IMR-90 (cell line): ENCODE results near the gene ESF1. TPM values are rescaled to one million over a fixed set of nuclear protein-coding genes. Genes with fewer than 3 reads are reported as not detected.

Source experiments
- ATAC-seq: fragments of 200-7000 bp; cut with Tn5 transposase; 2 replicates; pipeline ENCODE4 v1.9.1; 2020; ENCODE audit warnings: low read depth, mild to moderate bottlenecking, moderate library complexity
- BruUV-seq: library from RNA; stranded (reverse); fragments of 400-500 nt; replicated peaks from 2 replicates; lab custom pipeline; 2021; lab: Mats Ljungman, UMichigan
- CTCF ChIA-PET: fragments of 300-600 bp; formaldehyde crosslinking; extraction: SDS; loops from one replicate; lab custom pipeline; 2021; ENCODE audit warnings: antibody characterized with exemption; lab: Yijun Ruan, JAX
- POLR2A ChIA-PET: fragments of 300-600 bp; sonication (Branson Sonifier 250); formaldehyde crosslinking; loops from one replicate; lab custom pipeline; 2022; ENCODE audit warnings: antibody characterized with exemption; ENCODE audit not compliant: unreplicated experiment; lab: Charles Lee
- DNase-seq: peaks from one replicate; pipeline ENCODE4 v3.0.0; 2013
- H2AFZ ChIP-seq: replicated peaks from 2 replicates; pipeline ENCODE3; 2013; ENCODE audit warnings: low read length, mild to moderate bottlenecking; ENCODE audit not compliant: poor library complexity
- H2AK5ac ChIP-seq: 2 replicates; pipeline ENCODE4 v1.6.1; 2013; ENCODE audit warnings: low read depth, low read length, inconsistent platforms
- H2AK9ac ChIP-seq: replicated peaks from 2 replicates; pipeline ENCODE3; 2013; ENCODE audit warnings: mild to moderate bottlenecking, low read depth, low read length, moderate library complexity; ENCODE audit not compliant: poor library complexity
- H2BK120ac ChIP-seq: 2 replicates; pipeline ENCODE4 v1.6.1; 2013; ENCODE audit warnings: low read depth, low read length, inconsistent platforms
- H2BK15ac ChIP-seq: 3 replicates; pipeline ENCODE4 v1.6.1; 2013; ENCODE audit warnings: low read depth, low read length, inconsistent platforms
- H2BK20ac ChIP-seq: 2 replicates; pipeline ENCODE4 v1.6.1; 2013; ENCODE audit warnings: low read depth, mild to moderate bottlenecking, inconsistent platforms, low read length, moderate library complexity
- H2BK5ac ChIP-seq: 2 replicates; pipeline ENCODE4 v1.6.1; 2013; ENCODE audit warnings: mild to moderate bottlenecking, low read depth, low read length, inconsistent platforms; ENCODE audit not compliant: poor library complexity, severe bottlenecking
- H3K14ac ChIP-seq: replicated peaks from 2 replicates; pipeline ENCODE4 v1.6.1; 2013; ENCODE audit warnings: low read depth, low read length, inconsistent platforms
- H3K18ac ChIP-seq: 2 replicates; pipeline ENCODE4 v1.6.1; 2013; ENCODE audit warnings: low read depth, low read length, control low read depth
- H3K23ac ChIP-seq: 2 replicates; pipeline ENCODE4 v1.6.1; 2013; ENCODE audit warnings: low read depth, low read length, inconsistent platforms
- H3K27ac ChIP-seq: 2 replicates; pipeline ENCODE4 v1.5.1; 2013; ENCODE audit warnings: mild to moderate bottlenecking, control low read depth, low read length; ENCODE audit not compliant: insufficient read depth
- H3K27me3 ChIP-seq: 2 replicates; pipeline ENCODE4 v1.6.1; 2013; ENCODE audit warnings: low read length; ENCODE audit not compliant: control insufficient read depth, insufficient read depth
- H3K36me3 ChIP-seq: 2 replicates; pipeline ENCODE4 v1.6.1; 2013; ENCODE audit warnings: low read length, mixed read lengths; ENCODE audit not compliant: control insufficient read depth, insufficient read depth
- H3K4ac ChIP-seq: 2 replicates; pipeline ENCODE4 v1.6.1; 2013; ENCODE audit warnings: low read depth, low read length, inconsistent platforms
- H3K4me1 ChIP-seq: 2 replicates; pipeline ENCODE4 v1.6.1; 2013; ENCODE audit warnings: low read length, mixed read lengths; ENCODE audit not compliant: control insufficient read depth, insufficient read depth
- H3K4me2 ChIP-seq: 2 replicates; pipeline ENCODE4 v1.6.1; 2013; ENCODE audit warnings: low read depth, mild to moderate bottlenecking, control low read depth, low read length, moderate library complexity
- H3K4me3 ChIP-seq: 2 replicates; pipeline ENCODE4 v1.5.1; 2013; ENCODE audit warnings: low read depth, mild to moderate bottlenecking, control low read depth, low read length, moderate library complexity; ENCODE audit not compliant: insufficient read depth
- H3K56ac ChIP-seq: 2 replicates; pipeline ENCODE4 v1.6.1; 2013; ENCODE audit warnings: low read length, inconsistent platforms; ENCODE audit not compliant: insufficient read depth; ENCODE audit errors: extremely low read depth
- H3K79me1 ChIP-seq, 2 experiments: 2 replicates each; pipeline ENCODE4 v1.6.1; 2013; ENCODE audit warnings: low read length in 2 of 2, inconsistent platforms in 1 of 2, low read depth in 1 of 2
- H3K9ac ChIP-seq: 2 replicates; pipeline ENCODE4 v1.6.1; 2013; ENCODE audit warnings: low read depth, low read length, control low read depth
- H3K9me1 ChIP-seq: 2 replicates; pipeline ENCODE4 v1.6.1; 2013; ENCODE audit warnings: low read length, inconsistent platforms; ENCODE audit not compliant: insufficient read depth
- H3K9me3 ChIP-seq: 2 replicates; pipeline ENCODE4 v1.6.1; 2013; ENCODE audit warnings: low read length; ENCODE audit not compliant: control insufficient read depth, insufficient read depth
- H4K20me1 ChIP-seq: 2 replicates; pipeline ENCODE4 v1.6.1; 2013; ENCODE audit warnings: low read length, inconsistent platforms; ENCODE audit not compliant: insufficient read depth
- H4K5ac ChIP-seq: 2 replicates; pipeline ENCODE4 v1.6.1; 2013; ENCODE audit warnings: mild to moderate bottlenecking, low read depth, low read length, control low read depth
- H4K8ac ChIP-seq, 2 experiments: 2 replicates each; pipeline ENCODE4 v1.6.1; 2013; ENCODE audit warnings: low read depth in 2 of 2, low read length in 2 of 2, control low read depth in 1 of 2, inconsistent platforms in 1 of 2
- H4K91ac ChIP-seq: 2 replicates; pipeline ENCODE4 v1.6.1; 2013; ENCODE audit warnings: low read depth, low read length, inconsistent platforms; ENCODE audit not compliant: insufficient read depth
- BHLHE40 ChIP-seq: fragments of 150-350 bp; IDR thresholded peaks from 2 replicates; pipeline ENCODE4 v1.6.1; 2016; ENCODE audit warnings: mild to moderate bottlenecking, low read depth, low read length
- CEBPB ChIP-seq: IDR thresholded peaks from 2 replicates; pipeline ENCODE4 v1.6.1; 2012; ENCODE audit warnings: low read depth, low read length, improper control_type of control experiment
- CHD1 ChIP-seq: IDR thresholded peaks from 2 replicates; pipeline ENCODE4 v1.6.1; 2012; ENCODE audit warnings: low read depth, low read length, improper control_type of control experiment
- FOS ChIP-seq: fragments of 150-350 bp; IDR thresholded peaks from 2 replicates; pipeline ENCODE4 v1.6.1; 2016; ENCODE audit warnings: low read depth, low read length
- MAFK ChIP-seq: IDR thresholded peaks from 2 replicates; pipeline ENCODE4 v1.6.1; 2012; ENCODE audit warnings: low read depth, low read length, improper control_type of control experiment
- MAZ ChIP-seq: IDR thresholded peaks from 2 replicates; pipeline ENCODE4 v1.6.1; 2012; ENCODE audit warnings: low read depth, mild to moderate bottlenecking, low read length, improper control_type of control experiment, moderate library complexity, borderline replicate concordance
- MXI1 ChIP-seq: IDR thresholded peaks from 2 replicates; pipeline ENCODE4 v1.6.1; 2012; ENCODE audit warnings: low read depth, mild to moderate bottlenecking, low read length, moderate library complexity, borderline replicate concordance
- NFE2L2 ChIP-seq: fragments of 150-350 bp; IDR thresholded peaks from 2 replicates; pipeline ENCODE4 v1.6.1; 2016; ENCODE audit warnings: low read depth, mild to moderate bottlenecking, low read length
- POLR2A ChIP-seq: IDR thresholded peaks from 2 replicates; pipeline ENCODE4 v1.6.1; 2012; ENCODE audit warnings: mild to moderate bottlenecking, low read depth, low read length
- RAD21 ChIP-seq: IDR thresholded peaks from 2 replicates; pipeline ENCODE4 v1.6.1; 2012; ENCODE audit warnings: low read length, improper control_type of control experiment
- RCOR1 ChIP-seq: IDR thresholded peaks from 2 replicates; pipeline ENCODE4 v1.6.1; 2012; ENCODE audit warnings: mild to moderate bottlenecking, low read length, improper control_type of control experiment; ENCODE audit not compliant: insufficient replicate concordance
- RFX5 ChIP-seq: IDR thresholded peaks from 2 replicates; pipeline ENCODE4 v1.8.0; 2012; ENCODE audit warnings: low read depth, mild to moderate bottlenecking, low read length, moderate library complexity
- SMC3 ChIP-seq: fragments of 150-350 bp; IDR thresholded peaks from 2 replicates; pipeline ENCODE4 v1.6.1; 2016; ENCODE audit warnings: low read depth, mild to moderate bottlenecking, antibody characterized with exemption, low read length, moderate library complexity
- USF2 ChIP-seq: fragments of 150-350 bp; IDR thresholded peaks from 2 replicates; pipeline ENCODE4 v1.6.1; 2017; ENCODE audit warnings: mild to moderate bottlenecking, antibody characterized with exemption, low read length, low read depth
- WGBS, 2 experiments: methylation state at CpG; one replicate each; pipeline versions ENCODE4 v1.1.5 to v1.1.7; 2013; ENCODE audit warnings: missing lambda C conversion rate in 2 of 2; ENCODE audit not compliant: insufficient read length in 1 of 2; ENCODE audit errors: extremely low coverage in 2 of 2; 5-methylcytosine and 5-hydroxymethylcytosine counted together
- dilution Hi-C: fragments of 300-500 bp; cut with HindIII; formaldehyde crosslinking; loops from one replicate; pipeline ENCODE4 v1.14.3; 2018; ENCODE audit warnings: low sequenced_read_pairs; ENCODE audit not compliant: unreplicated experiment
- in situ Hi-C: fragments of 300-500 bp; cut with MboI; formaldehyde crosslinking; loops from 3 replicates; pipeline ENCODE4 v1.14.3; 2019; ENCODE audit warnings: low sequenced_read_pairs, inconsistent platforms, mixed read lengths
- intact Hi-C: fragments of 100-400 bp; cut with micrococcal nuclease; formaldehyde crosslinking; loops from 2 replicates; pipeline ENCODE4 v1.10.0; 2022
- polyA plus RNA-seq, 3 experiments: library from polyadenylated mRNA; depleted of rRNA; stranded (reverse); fragments of >200 nt; gene quantifications; 2 replicates each; pipeline ENCODE4 v1.2.3, GENCODE V29; 2012; ENCODE audit warnings: low replicate concordance in 1 of 3
- total RNA-seq: library from RNA; depleted of rRNA; stranded (reverse); fragments of >200 nt; gene quantifications from 2 replicates; pipeline ENCODE4 v1.2.3, GENCODE V29; 2012
- TF ChIP-seq, protein P1 (sequence below): conservative IDR thresholded peaks from 2 replicates; pipeline ENCODE4 v1.5.1; 2012; ENCODE audit warnings: mild to moderate bottlenecking, low read depth, low read length, improper control_type of control experiment
- TF ChIP-seq, protein P2 (sequence below): fragments of 150-350 bp; IDR thresholded peaks from 2 replicates; pipeline ENCODE4 v1.6.1; 2016; ENCODE audit warnings: low read depth, mild to moderate bottlenecking, low read length, moderate library complexity, borderline replicate concordance

Gene ESF1
- total and polyA plus RNA-seq, 2 of the 4 experiments (the other 2 are of a cell fraction): 2.6 to 2.7 TPM

- H3K18ac ChIP-seq: no peak overlapping the region
- H3K23ac ChIP-seq: no peak overlapping the region
- no peak overlapping the region for H2AK9ac ChIP-seq
- no peaks in the 10 kb centered on the region for H3K9me1 ChIP-seq
- H3K4me3 ChIP-seq: no peak overlapping the region
- intact Hi-C loops: no loop called here
- BruUV-seq: no TSS peak
- no peak overlapping the region for H2AFZ ChIP-seq
- ChIA-PET POLR2A (no interaction called here), CTCF (no interaction called here)
- dilution Hi-C loops: no loop called here
- no peak overlapping the region for H2AK5ac ChIP-seq
- H4K91ac ChIP-seq: no peak overlapping the region
- in situ Hi-C loops: no loop called here
- H3K4me2 ChIP-seq: no peak overlapping the region
- no peak overlapping the region for H2BK15ac ChIP-seq
- ATAC-seq (no peak), DNase-seq (no peak)
- H2BK5ac ChIP-seq: no peak overlapping the region
- no peaks in the 10 kb centered on the region for H3K36me3 ChIP-seq
- H3K14ac ChIP-seq: no peak overlapping the region
- no peaks in the 10 kb centered on the region for H4K20me1 ChIP-seq
- H2BK20ac ChIP-seq: no peak overlapping the region
- no peaks in the 10 kb centered on the region for H3K79me1 ChIP-seq
- no CpG with 5 or more reads among the region's 1 CpG for WGBS, 2 experiments
- no peak overlapping the region for H3K4ac ChIP-seq
- H3K9me3 ChIP-seq: no peaks in the 10 kb centered on the region
- no peak overlapping the region for H4K5ac ChIP-seq
- no peak overlapping the region for H3K27ac ChIP-seq
- H3K27me3 ChIP-seq: no peaks in the 10 kb centered on the region
- H3K4me1 ChIP-seq: no peaks in the 10 kb centered on the region
- H2BK120ac ChIP-seq: no peak overlapping the region
- no peak overlapping the region for H4K8ac ChIP-seq
- H3K56ac ChIP-seq: no peak overlapping the region
- H3K9ac ChIP-seq: no peak overlapping the region
- TF ChIP-seq RCOR1: no peak
- TF ChIP-seq USF2: no peak
- TF ChIP-seq, protein P1, sequence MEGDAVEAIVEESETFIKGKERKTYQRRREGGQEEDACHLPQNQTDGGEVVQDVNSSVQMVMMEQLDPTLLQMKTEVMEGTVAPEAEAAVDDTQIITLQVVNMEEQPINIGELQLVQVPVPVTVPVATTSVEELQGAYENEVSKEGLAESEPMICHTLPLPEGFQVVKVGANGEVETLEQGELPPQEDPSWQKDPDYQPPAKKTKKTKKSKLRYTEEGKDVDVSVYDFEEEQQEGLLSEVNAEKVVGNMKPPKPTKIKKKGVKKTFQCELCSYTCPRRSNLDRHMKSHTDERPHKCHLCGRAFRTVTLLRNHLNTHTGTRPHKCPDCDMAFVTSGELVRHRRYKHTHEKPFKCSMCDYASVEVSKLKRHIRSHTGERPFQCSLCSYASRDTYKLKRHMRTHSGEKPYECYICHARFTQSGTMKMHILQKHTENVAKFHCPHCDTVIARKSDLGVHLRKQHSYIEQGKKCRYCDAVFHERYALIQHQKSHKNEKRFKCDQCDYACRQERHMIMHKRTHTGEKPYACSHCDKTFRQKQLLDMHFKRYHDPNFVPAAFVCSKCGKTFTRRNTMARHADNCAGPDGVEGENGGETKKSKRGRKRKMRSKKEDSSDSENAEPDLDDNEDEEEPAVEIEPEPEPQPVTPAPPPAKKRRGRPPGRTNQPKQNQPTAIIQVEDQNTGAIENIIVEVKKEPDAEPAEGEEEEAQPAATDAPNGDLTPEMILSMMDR: no peak
- no peak for TF ChIP-seq NFE2L2
- TF ChIP-seq FOS: no peak
- TF ChIP-seq CHD1: no peak
- TF ChIP-seq BHLHE40: no peak
- TF ChIP-seq RFX5: no peak
- TF ChIP-seq SMC3: no peak
- no peak for TF ChIP-seq POLR2A
- TF ChIP-seq MAZ: no peak
- TF ChIP-seq, protein P2, sequence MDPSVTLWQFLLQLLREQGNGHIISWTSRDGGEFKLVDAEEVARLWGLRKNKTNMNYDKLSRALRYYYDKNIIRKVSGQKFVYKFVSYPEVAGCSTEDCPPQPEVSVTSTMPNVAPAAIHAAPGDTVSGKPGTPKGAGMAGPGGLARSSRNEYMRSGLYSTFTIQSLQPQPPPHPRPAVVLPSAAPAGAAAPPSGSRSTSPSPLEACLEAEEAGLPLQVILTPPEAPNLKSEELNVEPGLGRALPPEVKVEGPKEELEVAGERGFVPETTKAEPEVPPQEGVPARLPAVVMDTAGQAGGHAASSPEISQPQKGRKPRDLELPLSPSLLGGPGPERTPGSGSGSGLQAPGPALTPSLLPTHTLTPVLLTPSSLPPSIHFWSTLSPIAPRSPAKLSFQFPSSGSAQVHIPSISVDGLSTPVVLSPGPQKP: no peak
- TF ChIP-seq CEBPB: no peak
- no peak for TF ChIP-seq MAFK
- no peak for TF ChIP-seq RAD21
- no peak for TF ChIP-seq MXI1
These were observed 100.9 kb downstream of the ESF1 start for GRCh38 chr20:13683833-13684232.
